ENCODE data around the gene MUTYH. TPM values are rescaled to one million over a fixed set of nuclear protein-coding genes. Genes with fewer than 3 reads are reported as not detected.
A peak's percentile ranks its signal among the peaks of the same experiment; 100 is the strongest.

Gene MUTYH
- total and polyA plus RNA-seq, 2 donors from 2014 or later = 24.1 to 29.0 TPM

- FAIRE-seq (no peak), DNase-seq (no peak)
- no peaks in the 10 kb centered on the region for H3K36me3 ChIP-seq (ENCODE audit: control insufficient read depth in 2 of 3, insufficient read depth in 3 of 3, low read length in 3 of 3)
- H3K27ac ChIP-seq (ENCODE audit: low read depth in 2 of 2, low read length in 2 of 2) = no peak overlapping the region
- H3K27me3 ChIP-seq (ENCODE audit: control insufficient read depth, insufficient read depth, low read length) = no peaks in the 10 kb centered on the region
- TF ChIP-seq, protein P1, sequence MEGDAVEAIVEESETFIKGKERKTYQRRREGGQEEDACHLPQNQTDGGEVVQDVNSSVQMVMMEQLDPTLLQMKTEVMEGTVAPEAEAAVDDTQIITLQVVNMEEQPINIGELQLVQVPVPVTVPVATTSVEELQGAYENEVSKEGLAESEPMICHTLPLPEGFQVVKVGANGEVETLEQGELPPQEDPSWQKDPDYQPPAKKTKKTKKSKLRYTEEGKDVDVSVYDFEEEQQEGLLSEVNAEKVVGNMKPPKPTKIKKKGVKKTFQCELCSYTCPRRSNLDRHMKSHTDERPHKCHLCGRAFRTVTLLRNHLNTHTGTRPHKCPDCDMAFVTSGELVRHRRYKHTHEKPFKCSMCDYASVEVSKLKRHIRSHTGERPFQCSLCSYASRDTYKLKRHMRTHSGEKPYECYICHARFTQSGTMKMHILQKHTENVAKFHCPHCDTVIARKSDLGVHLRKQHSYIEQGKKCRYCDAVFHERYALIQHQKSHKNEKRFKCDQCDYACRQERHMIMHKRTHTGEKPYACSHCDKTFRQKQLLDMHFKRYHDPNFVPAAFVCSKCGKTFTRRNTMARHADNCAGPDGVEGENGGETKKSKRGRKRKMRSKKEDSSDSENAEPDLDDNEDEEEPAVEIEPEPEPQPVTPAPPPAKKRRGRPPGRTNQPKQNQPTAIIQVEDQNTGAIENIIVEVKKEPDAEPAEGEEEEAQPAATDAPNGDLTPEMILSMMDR (IDR thresholded peaks at IDR 0.05; ENCODE audit: borderline replicate concordance, extremely low read depth, insufficient read depth) = no peak
- H3K4me3 ChIP-seq (ENCODE audit: low read length in 3 of 3) = no peak overlapping the region
- no peak overlapping the region for H3K9ac ChIP-seq (ENCODE audit: low read length in 3 of 3)
- no peaks in the 10 kb centered on the region for H3K4me1 ChIP-seq (ENCODE audit: control insufficient read depth in 2 of 3, insufficient read depth in 2 of 3, low read depth in 1 of 3, low read length in 3 of 3)
- no peaks in the 10 kb centered on the region for H3K9me3 ChIP-seq (ENCODE audit: control insufficient read depth in 2 of 3, insufficient read depth in 1 of 3, low read length in 3 of 3)
- intact Hi-C loops (cut with DNase I) = no loop called here
Observed at GRCh38 chr1:45321444-45321843, 18.8 kb downstream of the MUTYH start.

DNA sequence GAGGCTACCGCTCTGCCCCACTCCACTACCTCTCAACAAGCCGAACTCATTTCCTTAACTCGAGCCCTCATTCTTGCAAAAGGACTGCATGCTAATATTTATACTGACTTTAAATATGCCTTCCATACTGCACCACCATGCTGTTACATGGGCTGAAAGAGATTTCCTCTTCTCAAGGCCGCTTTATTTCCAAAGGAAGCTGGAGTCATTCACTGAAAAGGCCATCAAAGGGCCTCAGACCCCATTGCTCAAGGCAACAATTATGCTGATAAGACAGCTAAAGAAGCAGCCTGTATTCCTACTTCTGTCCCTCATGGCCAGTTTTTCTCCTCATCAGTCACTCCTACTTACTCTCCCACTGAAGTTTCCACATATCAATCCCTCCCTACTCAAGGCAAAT lies 20.5 kb downstream of the MUTYH start:
- no peaks in the 10 kb centered on the region for H3K36me3 ChIP-seq (ENCODE audit: control insufficient read depth in 2 of 3, insufficient read depth in 3 of 3, low read length in 3 of 3)
- H3K9me3 ChIP-seq (ENCODE audit: control insufficient read depth in 2 of 3, insufficient read depth in 1 of 3, low read length in 3 of 3) = no peaks in the 10 kb centered on the region
- no peak overlapping the region for H3K9ac ChIP-seq (ENCODE audit: low read length in 3 of 3)
- no peaks in the 10 kb centered on the region for H3K4me1 ChIP-seq (ENCODE audit: control insufficient read depth in 2 of 3, insufficient read depth in 2 of 3, low read depth in 1 of 3, low read length in 3 of 3)
- FAIRE-seq (no peak), DNase-seq (no peak)
- H3K27me3 ChIP-seq (ENCODE audit: control insufficient read depth, insufficient read depth, low read length) = no peaks in the 10 kb centered on the region
- intact Hi-C loops (cut with DNase I) = no loop called here
- TF ChIP-seq, protein P1 (IDR thresholded peaks at IDR 0.05; ENCODE audit: borderline replicate concordance, extremely low read depth, insufficient read depth) = no peak
- H3K27ac ChIP-seq (ENCODE audit: low read depth in 2 of 2, low read length in 2 of 2) = no peak overlapping the region
- H3K4me3 ChIP-seq (ENCODE audit: low read length in 3 of 3) = no peak overlapping the region

- Histone ChIP-seq H3K4me3 (ENCODE audit: low read length in 3 of 3) (no peak overlapping the region), H3K4me1 (ENCODE audit: control insufficient read depth in 2 of 3, insufficient read depth in 2 of 3, low read depth in 1 of 3, low read length in 3 of 3) (no peaks in the 10 kb centered on the region), H3K27me3 (ENCODE audit: control insufficient read depth, insufficient read depth, low read length) (no peaks in the 10 kb centered on the region), H3K9ac (ENCODE audit: low read length in 3 of 3) (no peak overlapping the region), H3K27ac (ENCODE audit: low read depth in 2 of 2, low read length in 2 of 2) (no peak overlapping the region), H3K9me3 (ENCODE audit: control insufficient read depth in 2 of 3, insufficient read depth in 1 of 3, low read length in 3 of 3) (no peaks in the 10 kb centered on the region), H3K36me3 (ENCODE audit: control insufficient read depth in 2 of 3, insufficient read depth in 3 of 3, low read length in 3 of 3) (no peaks in the 10 kb centered on the region)
- TF ChIP-seq, protein P1 (IDR thresholded peaks at IDR 0.05; ENCODE audit: borderline replicate concordance, extremely low read depth, insufficient read depth) = no peak
- DNase-seq (peak in 3 of 5 donors; percentile 37 to 62 (median 50)), FAIRE-seq (no peak)
- intact Hi-C loops (cut with DNase I) = no loop called here
Observed at GRCh38 chr1:45317166-45317565, 23.1 kb downstream of the MUTYH start.

GRCh38 chr1:45314266-45314665 lies 26.0 kb downstream of the MUTYH start:
- FAIRE-seq (no peak), DNase-seq (no peak)
- Histone ChIP-seq H3K9ac (ENCODE audit: low read length in 3 of 3) (no peak overlapping the region), H3K9me3 (ENCODE audit: control insufficient read depth in 2 of 3, insufficient read depth in 1 of 3, low read length in 3 of 3) (no peaks in the 10 kb centered on the region), H3K36me3 (ENCODE audit: control insufficient read depth in 2 of 3, insufficient read depth in 3 of 3, low read length in 3 of 3) (no peaks in the 10 kb centered on the region), H3K4me3 (ENCODE audit: low read length in 3 of 3) (no peak overlapping the region), H3K27me3 (ENCODE audit: control insufficient read depth, insufficient read depth, low read length) (no peaks in the 10 kb centered on the region), H3K4me1 (ENCODE audit: control insufficient read depth in 2 of 3, insufficient read depth in 2 of 3, low read depth in 1 of 3, low read length in 3 of 3) (no peaks in the 10 kb centered on the region), H3K27ac (ENCODE audit: low read depth in 2 of 2, low read length in 2 of 2) (no peak overlapping the region)
- intact Hi-C loops (cut with DNase I) = no loop called here
- TF ChIP-seq, protein P1 (IDR thresholded peaks at IDR 0.05; ENCODE audit: borderline replicate concordance, extremely low read depth, insufficient read depth) = no peak

Data from kidney (tissue), 14 donors.